NB4 (cell line): ENCODE results near the gene NPR3.

Source experiments
- MYC ChIP-seq: IDR thresholded peaks from 2 replicates; pipeline ENCODE4 v1.6.1; 2011; ENCODE audit warnings: low read depth, low read length
- POLR2A ChIP-seq: IDR thresholded peaks from 2 replicates; pipeline ENCODE4 v1.6.1; 2011; ENCODE audit warnings: mild to moderate bottlenecking; ENCODE audit not compliant: insufficient read length; ENCODE audit errors: extremely low read depth
- TF ChIP-seq, protein P1 (sequence below): IDR thresholded peaks from one replicate; pipeline ENCODE4 v1.5.1; 2012; ENCODE audit warnings: low read depth, low read length
- TF ChIP-seq, protein P2 (sequence below): IDR thresholded peaks from 2 replicates; pipeline ENCODE4 v1.6.1; 2011; ENCODE audit warnings: low read depth, low read length

DNA sequence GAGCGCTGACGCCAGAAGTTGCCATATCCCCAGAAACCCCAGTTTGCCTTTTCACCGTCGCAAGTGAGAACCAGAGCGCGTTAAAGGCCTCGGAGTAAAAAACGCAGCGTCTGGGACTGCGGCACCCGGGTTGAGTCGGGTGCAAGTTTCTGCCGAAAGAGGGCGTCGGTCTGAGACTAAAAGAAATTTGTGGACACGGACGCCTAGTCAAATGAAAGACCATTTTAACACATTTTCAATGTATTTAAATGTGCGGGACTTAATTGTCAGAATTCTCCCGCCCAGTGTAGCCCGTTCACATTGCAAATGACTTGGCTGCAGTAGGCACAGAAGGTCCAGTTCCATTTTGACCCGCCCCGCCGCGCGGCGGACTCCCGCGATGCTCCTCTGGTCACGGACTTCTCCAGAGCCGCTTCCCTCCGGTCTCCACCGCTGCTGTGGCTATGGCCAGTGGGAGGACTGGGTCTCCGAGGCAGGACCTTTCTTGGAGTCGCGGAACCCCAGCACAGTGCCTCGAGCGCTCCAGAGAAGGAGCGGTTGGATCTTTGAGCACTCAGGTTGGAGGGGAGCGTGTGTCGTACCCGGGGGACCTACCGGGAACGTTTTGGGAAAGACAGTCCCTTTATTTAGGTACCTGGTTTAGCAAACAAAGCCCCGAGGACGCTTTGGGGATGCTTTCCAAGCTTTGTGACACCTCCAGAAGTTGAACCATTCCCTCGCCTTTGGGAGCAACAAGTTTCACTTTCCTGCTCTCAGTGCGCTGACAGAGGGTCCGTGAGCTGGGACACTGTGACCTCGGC lies 1.2 kb upstream of the NPR3 start:
- TF ChIP-seq, protein P1, sequence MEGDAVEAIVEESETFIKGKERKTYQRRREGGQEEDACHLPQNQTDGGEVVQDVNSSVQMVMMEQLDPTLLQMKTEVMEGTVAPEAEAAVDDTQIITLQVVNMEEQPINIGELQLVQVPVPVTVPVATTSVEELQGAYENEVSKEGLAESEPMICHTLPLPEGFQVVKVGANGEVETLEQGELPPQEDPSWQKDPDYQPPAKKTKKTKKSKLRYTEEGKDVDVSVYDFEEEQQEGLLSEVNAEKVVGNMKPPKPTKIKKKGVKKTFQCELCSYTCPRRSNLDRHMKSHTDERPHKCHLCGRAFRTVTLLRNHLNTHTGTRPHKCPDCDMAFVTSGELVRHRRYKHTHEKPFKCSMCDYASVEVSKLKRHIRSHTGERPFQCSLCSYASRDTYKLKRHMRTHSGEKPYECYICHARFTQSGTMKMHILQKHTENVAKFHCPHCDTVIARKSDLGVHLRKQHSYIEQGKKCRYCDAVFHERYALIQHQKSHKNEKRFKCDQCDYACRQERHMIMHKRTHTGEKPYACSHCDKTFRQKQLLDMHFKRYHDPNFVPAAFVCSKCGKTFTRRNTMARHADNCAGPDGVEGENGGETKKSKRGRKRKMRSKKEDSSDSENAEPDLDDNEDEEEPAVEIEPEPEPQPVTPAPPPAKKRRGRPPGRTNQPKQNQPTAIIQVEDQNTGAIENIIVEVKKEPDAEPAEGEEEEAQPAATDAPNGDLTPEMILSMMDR: peak; percentile 83
- TF ChIP-seq POLR2A (no peak), MYC (no peak)
- TF ChIP-seq, protein P2, sequence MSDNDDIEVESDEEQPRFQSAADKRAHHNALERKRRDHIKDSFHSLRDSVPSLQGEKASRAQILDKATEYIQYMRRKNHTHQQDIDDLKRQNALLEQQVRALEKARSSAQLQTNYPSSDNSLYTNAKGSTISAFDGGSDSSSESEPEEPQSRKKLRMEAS: no peak
